Osteoblast (primary cell): Measurements from ENCODE around the gene UBE2R2. TPM values are rescaled to one million over a fixed set of nuclear protein-coding genes. Genes with fewer than 3 reads are reported as not detected.
"Not testable (repeated sequence)": the region's sequence is repeated elsewhere in the genome, so short reads cannot be mapped to it uniquely, and the experiment has no call there.

Source experiments
- DNase-seq: peaks from one replicate; pipeline ENCODE4 v3.0.0; 2011; ENCODE audit warnings: low spot score, mixed read lengths; ENCODE audit not compliant: insufficient read length; ENCODE audit errors: missing footprints
- H2AFZ ChIP-seq: 2 replicates; pipeline ENCODE4 v1.6.0; 2011; ENCODE audit warnings: mild to moderate bottlenecking, low read length
- H3K27ac ChIP-seq: 2 replicates; pipeline ENCODE4 v1.5.1; 2011; ENCODE audit warnings: mild to moderate bottlenecking, low read depth, low read length, moderate library complexity
- H3K27me3 ChIP-seq: 2 replicates; pipeline ENCODE4 v1.6.0; 2012; ENCODE audit warnings: mild to moderate bottlenecking, control low read depth, inconsistent platforms, low read length, moderate library complexity; ENCODE audit not compliant: insufficient read depth
- H3K36me3 ChIP-seq: 2 replicates; pipeline ENCODE4 v1.5.1; 2011; ENCODE audit warnings: mild to moderate bottlenecking, low read length, control low read depth, moderate library complexity; ENCODE audit not compliant: insufficient read depth
- H3K4me1 ChIP-seq: 2 replicates; pipeline ENCODE4 v1.5.1; 2011; ENCODE audit warnings: mild to moderate bottlenecking, low read length, control low read depth, moderate library complexity; ENCODE audit not compliant: insufficient read depth
- H3K4me2 ChIP-seq: 2 replicates; pipeline ENCODE4 v1.6.0; 2011; ENCODE audit warnings: mild to moderate bottlenecking, low read length; ENCODE audit not compliant: insufficient read depth
- H3K4me3 ChIP-seq: fragments of 200-600 bp; sonication (generic); 3 replicates; pipeline ENCODE4 v1.5.1; 2012; ENCODE audit warnings: mild to moderate bottlenecking, low read length, inconsistent platforms; ENCODE audit not compliant: insufficient read depth
- H3K79me2 ChIP-seq: 2 replicates; pipeline ENCODE4 v1.6.0; 2012; ENCODE audit warnings: mild to moderate bottlenecking, low read length, control low read depth, inconsistent platforms; ENCODE audit not compliant: insufficient read depth
- H3K9me3 ChIP-seq: 2 replicates; pipeline ENCODE4 v1.5.1; 2011; ENCODE audit warnings: low read depth, low read length, control low read depth
- H4K20me1 ChIP-seq: 2 replicates; pipeline ENCODE4 v1.6.0; 2012; ENCODE audit warnings: mild to moderate bottlenecking, low read length, control low read depth; ENCODE audit not compliant: insufficient read depth
- total RNA-seq: library from RNA; depleted of rRNA; stranded (reverse); fragments of >200 nt; gene quantifications from 2 replicates; pipeline ENCODE4 v1.2.3, GENCODE V29; 2012
- TF ChIP-seq, protein P1 (sequence below): IDR thresholded peaks from 2 replicates; pipeline ENCODE4 v1.5.1; 2011; ENCODE audit warnings: mild to moderate bottlenecking, low read depth, low read length, moderate library complexity; ENCODE audit errors: extremely low read depth

UBE2R2 gene, protein sequence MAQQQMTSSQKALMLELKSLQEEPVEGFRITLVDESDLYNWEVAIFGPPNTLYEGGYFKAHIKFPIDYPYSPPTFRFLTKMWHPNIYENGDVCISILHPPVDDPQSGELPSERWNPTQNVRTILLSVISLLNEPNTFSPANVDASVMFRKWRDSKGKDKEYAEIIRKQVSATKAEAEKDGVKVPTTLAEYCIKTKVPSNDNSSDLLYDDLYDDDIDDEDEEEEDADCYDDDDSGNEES
- total RNA-seq, result 21.4 and 22.4 TPM in 2 replicates

DNA sequence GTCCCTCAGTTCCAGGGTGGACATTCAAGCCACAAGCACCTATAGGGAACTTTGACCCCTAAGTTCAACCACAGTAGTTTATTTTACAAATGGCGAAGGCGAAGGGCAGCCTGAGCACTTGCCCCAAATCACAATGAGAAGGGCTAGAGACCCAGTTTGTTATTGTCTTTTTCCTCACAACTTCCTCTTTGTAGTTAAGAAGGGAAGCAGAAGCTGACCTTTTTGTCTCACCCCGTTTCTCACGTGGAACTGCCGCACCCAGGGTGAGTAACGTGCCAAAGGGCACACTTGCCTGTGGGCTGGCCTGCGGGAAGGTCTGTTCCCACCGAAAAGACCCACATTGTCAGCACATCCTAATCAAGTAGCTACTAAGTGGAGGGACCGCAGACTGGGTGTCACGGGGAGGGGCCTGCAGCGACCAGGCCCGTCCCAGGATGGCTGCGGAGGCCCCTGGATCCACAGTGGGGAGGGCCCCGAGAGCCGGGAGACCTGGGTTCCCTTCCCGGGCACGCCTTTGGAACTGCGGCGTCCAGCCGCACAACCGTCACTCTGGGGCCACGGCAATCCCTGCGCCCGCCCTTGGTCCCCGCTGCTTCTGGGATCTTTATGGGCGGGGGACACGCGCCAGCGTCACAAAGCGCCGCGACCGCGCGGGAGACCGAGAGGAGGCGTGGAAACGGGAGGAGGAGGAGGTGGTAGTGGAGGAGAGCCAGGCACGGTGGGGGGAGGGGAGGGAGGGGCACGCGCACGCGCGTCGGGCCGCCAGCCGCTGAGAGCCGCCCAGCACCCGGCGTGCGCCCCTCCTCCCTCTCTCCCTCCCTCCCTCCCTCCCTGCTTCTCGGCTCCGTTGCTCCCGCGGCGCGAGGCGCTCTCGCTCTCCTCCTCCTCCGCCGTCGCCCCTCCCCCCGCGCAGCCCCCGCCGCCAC, at the start of gene UBE2R2:
Gene UBE2R2 (plus strand): TSS at position 834 of the 926 bp plus-strand sequence. CDS start 598 bp downstream, outside the sequence.
- Histone ChIP-seq H3K36me3 (no peaks in the 10 kb centered on the region), H3K4me1 (peaks cover 40% of the 10 kb centered on the region), H2AFZ (peak within 1 kb of the TSS; percentile 91), H3K79me2 (peaks cover 45% of the 10 kb centered on the region), H3K9me3 (no peaks in the 10 kb centered on the region), H3K27me3 (no peaks in the 10 kb centered on the region), H3K4me3 (peak within 1 kb of the TSS; percentile 96), H3K4me2 (peak within 1 kb of the TSS; percentile 100), H3K27ac (peak within 1 kb of the TSS; percentile 90), H4K20me1 (peaks cover 28% of the 10 kb centered on the region)
- TF ChIP-seq, protein P1, sequence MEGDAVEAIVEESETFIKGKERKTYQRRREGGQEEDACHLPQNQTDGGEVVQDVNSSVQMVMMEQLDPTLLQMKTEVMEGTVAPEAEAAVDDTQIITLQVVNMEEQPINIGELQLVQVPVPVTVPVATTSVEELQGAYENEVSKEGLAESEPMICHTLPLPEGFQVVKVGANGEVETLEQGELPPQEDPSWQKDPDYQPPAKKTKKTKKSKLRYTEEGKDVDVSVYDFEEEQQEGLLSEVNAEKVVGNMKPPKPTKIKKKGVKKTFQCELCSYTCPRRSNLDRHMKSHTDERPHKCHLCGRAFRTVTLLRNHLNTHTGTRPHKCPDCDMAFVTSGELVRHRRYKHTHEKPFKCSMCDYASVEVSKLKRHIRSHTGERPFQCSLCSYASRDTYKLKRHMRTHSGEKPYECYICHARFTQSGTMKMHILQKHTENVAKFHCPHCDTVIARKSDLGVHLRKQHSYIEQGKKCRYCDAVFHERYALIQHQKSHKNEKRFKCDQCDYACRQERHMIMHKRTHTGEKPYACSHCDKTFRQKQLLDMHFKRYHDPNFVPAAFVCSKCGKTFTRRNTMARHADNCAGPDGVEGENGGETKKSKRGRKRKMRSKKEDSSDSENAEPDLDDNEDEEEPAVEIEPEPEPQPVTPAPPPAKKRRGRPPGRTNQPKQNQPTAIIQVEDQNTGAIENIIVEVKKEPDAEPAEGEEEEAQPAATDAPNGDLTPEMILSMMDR, result no peak
- DNase-seq, result peak; percentile 99

DNA sequence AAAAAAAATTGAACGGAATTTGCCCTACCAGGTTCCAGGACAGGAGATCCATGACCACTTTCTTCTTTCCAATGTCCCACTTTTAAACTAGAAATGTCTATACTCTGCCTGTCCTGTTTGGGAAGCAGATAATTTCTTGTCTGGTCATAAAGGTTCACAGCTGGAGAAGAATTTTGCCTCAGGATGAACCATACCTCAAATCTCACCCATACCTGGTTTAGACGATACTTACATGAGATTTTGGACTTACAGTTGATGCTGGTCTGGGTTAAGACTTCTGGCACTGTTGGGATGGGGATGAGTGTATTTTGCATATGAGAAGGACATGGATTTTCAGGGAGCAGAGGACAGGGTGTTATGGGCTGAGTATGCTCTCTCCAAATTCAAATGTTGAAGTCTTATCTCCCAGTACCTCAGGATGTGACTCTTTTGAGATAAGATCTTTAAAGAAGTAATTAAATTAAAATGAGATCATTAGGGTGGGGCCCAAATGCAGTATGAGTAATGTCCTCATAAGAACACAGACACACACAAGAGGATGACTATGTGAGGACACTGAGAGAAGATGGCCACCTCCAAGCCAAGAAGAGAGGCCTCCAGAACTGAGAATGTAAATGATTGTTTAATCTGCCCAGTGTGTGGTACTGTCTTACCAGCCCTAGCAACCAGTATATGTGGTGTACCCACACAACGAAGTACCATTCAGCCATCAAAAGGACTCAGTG, 46.6 kb upstream of the UBE2R2 start:
- H3K4me3 ChIP-seq, H3K4me2 ChIP-seq, H3K79me2 ChIP-seq, H3K27me3 ChIP-seq, H3K36me3 ChIP-seq, H3K9me3 ChIP-seq, H4K20me1 ChIP-seq: not testable (repeated sequence)
- Histone ChIP-seq H3K4me1 (peaks cover 15% of the 10 kb centered on the region), H3K27ac (peak overlapping the region; percentile 65), H2AFZ (peak overlapping the region; percentile 62)
- peak; percentile 23 for DNase-seq

DNA sequence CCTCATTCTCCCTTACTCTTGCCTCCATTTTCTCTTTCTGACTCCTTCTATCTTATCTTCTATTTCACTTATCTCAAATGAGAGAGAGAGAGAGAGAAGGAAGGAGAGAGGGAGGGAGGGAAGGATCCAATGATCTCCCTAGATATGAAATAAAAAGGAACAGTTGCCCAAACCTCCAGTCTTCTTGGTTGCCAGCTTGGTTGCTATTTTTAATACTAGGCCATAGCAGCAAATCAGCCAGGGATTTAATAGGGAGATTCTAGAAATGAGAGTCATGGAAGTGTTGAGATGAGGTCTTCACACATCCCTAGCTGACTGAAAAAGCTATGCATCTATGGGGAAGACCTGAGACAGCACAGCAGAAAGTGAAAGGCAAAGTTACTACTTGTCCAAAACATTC, 43.8 kb upstream of the UBE2R2 start:
- not testable (repeated sequence) for H3K9me3 ChIP-seq, H3K4me1 ChIP-seq, H3K79me2 ChIP-seq, H3K27ac ChIP-seq, H4K20me1 ChIP-seq, H2AFZ ChIP-seq, H3K27me3 ChIP-seq, H3K36me3 ChIP-seq, DNase-seq, H3K4me3 ChIP-seq, H3K4me2 ChIP-seq

DNA sequence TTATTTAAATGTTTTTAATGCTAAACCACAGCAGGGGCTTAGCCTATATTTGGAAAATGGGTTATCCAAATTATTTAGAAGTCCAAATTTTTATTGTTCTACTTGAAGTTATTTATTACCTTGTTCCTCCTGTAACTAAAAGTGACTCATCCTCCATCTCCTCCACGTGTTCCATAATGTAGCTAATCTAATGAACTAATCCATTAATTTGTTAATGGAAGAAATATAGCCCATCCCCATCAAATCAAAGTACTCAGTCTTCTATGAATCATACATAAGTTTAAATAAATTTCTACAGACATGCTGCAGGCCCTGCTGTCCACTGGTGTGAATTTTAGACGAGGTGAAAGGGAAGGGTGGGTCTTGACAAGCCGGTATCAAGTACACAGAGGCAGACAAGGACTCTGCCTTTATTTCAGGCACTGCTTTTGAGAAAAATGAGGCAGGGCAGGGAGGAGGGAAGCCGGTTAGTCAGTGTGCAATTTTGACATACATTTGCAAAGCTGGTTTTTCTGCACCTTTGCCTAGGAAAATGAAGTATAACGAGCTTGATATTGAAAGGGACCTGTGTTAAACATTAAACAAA, 42.8 kb upstream of the UBE2R2 start:
- H3K9me3 ChIP-seq, H2AFZ ChIP-seq, H3K4me2 ChIP-seq: not testable (repeated sequence)

DNA sequence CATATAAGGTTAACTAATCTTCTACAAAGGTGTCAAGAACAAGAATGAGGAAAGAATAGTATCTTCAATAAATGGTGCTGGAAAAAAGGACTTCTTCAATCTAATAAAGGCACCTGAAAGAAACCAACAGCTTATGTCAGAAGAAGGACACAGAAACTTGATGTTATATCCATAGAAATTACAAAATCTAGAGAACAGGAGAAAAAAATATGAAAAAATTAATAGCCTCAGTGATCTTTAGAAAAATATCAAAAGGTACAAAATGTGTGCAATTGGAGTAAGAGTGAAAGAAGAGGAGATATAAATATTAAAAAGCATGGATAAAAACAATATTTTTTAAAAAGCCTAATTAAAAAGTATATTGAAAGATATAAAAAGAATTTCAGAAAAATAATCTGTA, 40.4 kb upstream of the UBE2R2 start:
- H3K4me2 ChIP-seq, result no peak overlapping the region
- H3K9me3 ChIP-seq, result no peaks in the 10 kb centered on the region
- no peak overlapping the region for H3K4me3 ChIP-seq

More for the DNA sequence above, 42.8 kb upstream of the UBE2R2 start:
- peaks cover 16% of the 10 kb centered on the region for H3K4me1 ChIP-seq
- H4K20me1 ChIP-seq, H3K27me3 ChIP-seq, DNase-seq, H3K36me3 ChIP-seq, H3K79me2 ChIP-seq, H3K27ac ChIP-seq, H3K4me3 ChIP-seq: not testable (repeated sequence)

More for the DNA sequence above, 40.4 kb upstream of the UBE2R2 start:
- Histone ChIP-seq H3K36me3 (no peaks in the 10 kb centered on the region), H3K27me3 (no peaks in the 10 kb centered on the region), H3K79me2 (no peaks in the 10 kb centered on the region), H2AFZ (no peak overlapping the region), H4K20me1 (no peaks in the 10 kb centered on the region), H3K27ac (no peak overlapping the region), H3K4me1 (peaks cover 19% of the 10 kb centered on the region)
- DNase-seq, result no peak
- TF ChIP-seq, protein P1, result no peak
